ENCODE results near the gene DNAJC12.
"Not testable (repeated sequence)": the region's sequence is repeated elsewhere in the genome, so short reads cannot be mapped to it uniquely, and the experiment has no call there.

Gene DNAJC12

DNA sequence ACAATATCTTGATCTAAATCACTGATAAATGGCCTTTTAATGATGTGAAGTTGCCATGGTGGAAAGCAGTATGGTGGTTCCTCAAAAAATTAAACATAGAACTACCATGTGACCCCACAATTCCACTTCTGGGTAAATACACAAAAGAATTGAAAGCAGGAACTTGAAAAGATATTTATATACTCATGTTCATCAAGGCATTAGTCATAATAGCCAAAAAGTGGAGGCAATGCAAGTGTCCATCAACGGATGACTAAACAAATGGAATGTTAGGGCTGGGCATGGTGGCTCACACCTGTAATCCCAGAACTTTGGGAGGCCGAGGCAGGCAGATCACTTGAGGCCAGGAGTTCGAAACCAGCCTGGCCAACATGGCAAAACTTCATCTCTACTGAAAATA lies 2.0 kb upstream of the DNAJC12 start:
- DNase-seq (ENCODE audit: low read depth): no peak

DNA sequence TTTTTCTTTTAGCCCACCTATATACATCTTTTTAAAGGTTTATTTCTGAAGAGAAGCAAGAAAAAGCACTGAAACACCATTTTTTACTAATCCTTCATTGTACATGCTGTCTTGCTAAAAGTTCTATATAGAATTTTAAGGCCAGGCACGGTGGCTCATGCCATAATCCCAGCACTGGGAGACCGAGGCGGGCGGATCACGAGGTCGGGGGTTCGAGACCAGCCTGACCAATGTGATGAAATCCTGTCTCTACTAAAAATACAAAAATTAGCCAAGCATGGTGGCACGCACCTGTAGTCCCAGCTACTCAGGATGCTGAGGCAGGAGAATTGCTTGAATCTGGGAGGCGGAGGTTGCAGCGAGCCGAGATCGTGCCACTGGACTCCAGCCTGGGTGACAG lies 1.5 kb upstream of the DNAJC12 start:
- not testable (repeated sequence) for DNase-seq (ENCODE audit: low read depth)

DNA sequence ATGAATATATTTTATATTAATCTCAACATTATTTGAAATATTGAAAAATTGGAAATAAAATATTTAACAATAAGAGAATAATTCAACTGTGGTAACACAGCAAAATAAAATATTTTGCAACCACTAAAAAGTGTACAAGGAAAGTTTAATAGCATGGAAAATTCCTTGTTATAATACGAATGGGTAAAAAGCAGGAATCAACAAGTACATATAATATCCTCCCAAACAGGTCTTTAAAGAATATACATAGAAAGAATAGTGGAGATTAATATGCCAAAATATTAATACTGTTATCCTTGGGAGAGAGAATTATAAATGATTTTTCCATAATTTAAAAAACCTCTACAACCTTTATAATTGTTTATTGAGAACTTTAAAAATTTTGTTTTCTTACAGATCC lies 1.0 kb downstream of the DNAJC12 start:
- no peak for DNase-seq (ENCODE audit: low read depth)

DNA sequence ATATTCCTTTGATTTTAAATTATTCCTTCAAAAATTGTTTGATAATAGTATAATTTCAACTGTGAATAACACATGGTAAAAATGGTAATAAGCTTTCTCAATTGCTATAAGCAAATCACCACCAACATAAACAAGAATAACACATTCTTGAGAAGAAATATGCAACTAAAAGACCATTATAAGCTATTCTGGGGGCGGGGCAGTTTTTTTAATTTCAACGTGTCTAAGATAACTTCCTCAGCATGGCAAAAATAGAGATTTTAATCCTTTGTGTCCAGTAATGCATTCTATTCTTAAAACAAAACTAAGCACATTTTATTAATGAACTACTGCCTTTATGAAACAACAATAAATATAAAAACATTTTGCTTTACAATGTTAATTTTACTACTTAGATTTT lies 1.5 kb downstream of the DNAJC12 start:
- DNase-seq (ENCODE audit: low read depth): no peak

DNA sequence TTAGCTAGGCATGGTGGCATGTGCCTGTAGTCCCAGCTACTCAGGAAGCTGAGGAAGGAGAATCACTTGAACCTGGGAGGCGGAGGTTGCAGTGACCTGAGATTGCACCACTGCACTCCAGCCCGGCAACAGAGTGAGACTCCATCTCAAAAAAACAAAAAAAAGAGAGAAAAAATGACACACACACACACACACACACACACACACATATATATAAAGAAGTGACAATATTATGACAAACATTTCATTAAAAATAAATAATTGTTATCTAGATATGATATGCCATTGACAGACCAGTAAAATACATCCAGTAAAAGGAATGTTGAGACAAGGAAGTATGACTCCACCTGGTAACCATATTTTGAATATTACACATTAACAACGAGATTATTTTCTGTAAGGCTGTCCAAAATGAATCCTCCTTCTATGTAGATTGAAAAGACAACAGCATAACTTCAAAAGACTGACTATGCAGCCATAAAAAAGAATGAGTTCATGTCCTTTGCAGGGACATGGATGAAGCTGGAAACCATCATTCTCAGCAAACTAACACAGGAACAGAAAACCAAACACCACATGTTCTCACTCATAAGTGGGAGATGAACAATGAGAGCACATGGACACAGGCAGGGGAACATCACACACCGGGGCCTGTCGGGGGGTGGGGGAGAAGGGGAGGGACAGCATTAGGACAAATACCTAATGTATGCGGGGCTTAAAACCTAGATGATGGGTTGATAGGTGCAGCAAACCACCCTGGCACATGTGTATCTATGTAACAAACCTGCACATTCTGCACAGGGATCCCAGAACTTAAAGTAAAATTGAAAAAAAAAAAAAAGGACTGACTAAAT lies 2.2 kb downstream of the DNAJC12 start:
- not testable (repeated sequence) for DNase-seq (ENCODE audit: low read depth)

DNA sequence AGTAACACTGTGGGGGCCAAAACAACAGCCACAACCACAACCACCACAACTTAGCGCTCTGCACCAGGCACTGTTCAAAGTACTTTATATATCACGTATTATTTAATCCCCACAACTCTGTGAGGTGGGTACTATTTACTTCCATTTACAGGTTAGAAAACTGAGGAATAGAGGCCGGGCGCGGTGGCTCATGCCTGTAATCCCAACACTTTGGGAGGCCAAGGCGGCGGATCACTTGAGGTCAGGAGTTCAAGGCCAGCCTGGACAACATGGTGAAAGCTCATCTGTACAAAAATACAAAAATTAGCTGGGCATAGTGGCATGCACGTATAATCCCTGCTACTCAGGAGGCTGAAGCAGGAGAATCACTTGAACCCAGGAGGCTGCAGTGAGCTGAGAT lies 3.6 kb downstream of the DNAJC12 start:
- DNase-seq (ENCODE audit: low read depth): no peak

DNA sequence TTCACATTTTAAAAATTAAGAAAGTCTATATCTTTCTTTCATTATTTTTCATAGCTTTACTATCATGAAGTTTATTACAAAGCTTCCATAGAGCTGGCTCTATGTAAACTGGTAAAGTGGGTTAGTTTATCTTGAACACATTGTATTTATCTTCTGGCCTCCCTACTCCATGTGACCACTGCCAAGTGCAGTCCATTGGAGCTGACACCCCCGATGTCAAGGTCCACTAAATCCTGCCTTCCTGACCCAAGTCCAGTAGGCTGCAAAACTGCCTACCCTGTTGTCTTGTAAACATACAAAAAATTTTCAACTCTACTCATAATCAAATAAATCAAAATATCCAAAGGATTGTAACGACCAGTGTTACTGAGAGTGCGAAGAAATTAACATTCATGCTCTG lies 10.2 kb downstream of the DNAJC12 start:
- no peak for DNase-seq (ENCODE audit: low read depth)

DNA sequence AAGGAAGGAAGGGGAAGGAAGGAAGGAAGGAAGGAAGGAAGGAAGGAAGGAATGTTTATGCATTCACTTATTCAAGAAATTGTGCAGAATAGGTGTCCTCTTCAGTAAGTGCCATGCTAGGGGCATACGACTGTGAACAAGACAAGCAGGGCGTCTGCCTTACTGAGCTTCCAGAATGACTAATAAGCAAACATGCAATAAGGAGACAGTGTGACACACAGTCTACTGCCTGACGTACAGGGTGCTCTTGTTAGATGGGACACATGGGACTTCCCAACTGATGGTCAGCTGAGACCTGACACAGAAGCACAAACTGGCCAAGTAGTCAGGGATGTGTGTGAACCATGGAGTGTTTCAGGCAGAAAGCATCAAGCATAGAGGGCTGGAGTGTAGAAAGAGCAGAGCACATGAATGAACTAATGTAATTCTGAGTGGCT lies 18.2 kb downstream of the DNAJC12 start:
- no peak for DNase-seq (ENCODE audit: low read depth)

DNA sequence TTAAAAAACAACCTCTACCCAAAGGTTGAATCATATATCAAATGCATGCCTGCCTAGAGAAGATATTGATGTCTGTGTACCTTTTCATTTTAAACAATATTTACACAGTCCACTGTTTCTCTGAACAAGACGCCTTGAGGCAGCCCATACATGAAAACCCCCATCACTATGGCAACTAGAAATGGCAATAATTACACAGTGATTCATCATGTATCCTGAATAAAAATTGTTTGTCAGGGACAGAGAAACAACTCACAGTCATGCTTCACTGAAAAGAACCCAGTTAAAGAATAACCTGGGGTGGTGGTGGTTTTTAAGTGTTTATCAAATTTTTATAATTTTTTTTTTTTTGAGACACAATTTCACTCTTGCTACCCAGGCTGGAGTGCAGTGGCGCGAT lies 19.7 kb downstream of the DNAJC12 start:
- no peak for DNase-seq (ENCODE audit: low read depth)

DNA sequence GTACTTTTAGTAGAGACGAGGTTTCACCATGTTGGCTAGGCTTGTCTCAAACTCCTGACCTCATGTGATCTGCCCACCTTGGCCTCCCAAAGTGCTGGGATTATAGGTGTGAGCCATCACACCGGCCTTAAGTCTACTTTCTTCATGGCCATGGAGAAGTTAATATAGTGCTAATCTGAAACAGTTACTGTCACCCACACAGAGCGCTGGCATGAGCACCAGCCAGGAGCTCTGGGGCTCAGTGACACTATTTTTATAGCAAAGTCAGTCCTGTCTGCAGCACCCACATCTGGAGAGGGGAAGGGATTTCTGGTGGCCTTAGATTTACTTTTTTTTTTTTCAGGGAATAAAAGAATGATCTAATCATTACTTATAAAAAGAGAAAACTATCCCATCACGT lies 21.3 kb downstream of the DNAJC12 start:
- no peak for DNase-seq (ENCODE audit: low read depth)

DNA sequence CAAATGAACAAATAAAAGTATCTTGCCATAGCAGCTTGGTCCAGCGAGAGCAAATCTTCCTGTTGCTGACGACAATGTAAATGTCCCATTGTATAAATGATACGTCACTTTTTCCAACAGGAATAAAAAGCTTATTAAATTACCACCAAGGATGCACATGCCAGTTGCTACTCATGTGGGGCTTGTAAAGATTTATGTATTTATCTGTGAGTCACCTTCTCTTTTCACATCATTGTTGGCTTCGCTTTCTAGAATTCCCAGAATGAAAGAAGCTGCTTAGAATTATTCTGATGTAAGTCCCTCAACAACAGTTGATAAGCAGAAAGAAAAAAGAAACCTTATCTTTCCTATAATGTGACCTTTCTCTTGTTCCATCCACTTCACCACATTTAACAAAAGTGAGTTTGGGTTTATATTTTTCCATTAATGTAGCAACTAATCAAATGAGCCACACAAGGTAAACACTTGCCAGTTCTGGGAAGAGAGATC lies 22.4 kb downstream of the DNAJC12 start:
- DNase-seq (ENCODE audit: low read depth): no peak

DNA sequence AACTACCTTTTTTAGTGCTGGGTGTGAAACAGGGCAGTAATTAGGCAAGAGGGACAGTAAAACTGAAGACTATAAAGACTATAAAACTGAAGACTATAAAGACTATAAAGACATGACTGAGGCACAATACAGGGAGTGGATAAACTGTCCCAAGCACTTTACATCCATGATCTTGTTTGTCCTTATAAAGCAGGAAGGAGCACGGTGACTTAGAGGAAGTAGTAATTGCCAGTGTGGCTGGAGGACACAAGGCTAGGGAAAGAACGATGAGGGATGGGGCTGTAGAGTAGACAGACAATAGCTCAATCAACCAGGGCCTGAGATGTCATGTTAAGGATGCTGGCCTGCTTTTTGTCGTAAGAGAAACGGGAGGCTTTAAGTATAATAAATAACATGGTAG lies 26.0 kb downstream of the DNAJC12 start:
- no peak for DNase-seq (ENCODE audit: low read depth)

DNA sequence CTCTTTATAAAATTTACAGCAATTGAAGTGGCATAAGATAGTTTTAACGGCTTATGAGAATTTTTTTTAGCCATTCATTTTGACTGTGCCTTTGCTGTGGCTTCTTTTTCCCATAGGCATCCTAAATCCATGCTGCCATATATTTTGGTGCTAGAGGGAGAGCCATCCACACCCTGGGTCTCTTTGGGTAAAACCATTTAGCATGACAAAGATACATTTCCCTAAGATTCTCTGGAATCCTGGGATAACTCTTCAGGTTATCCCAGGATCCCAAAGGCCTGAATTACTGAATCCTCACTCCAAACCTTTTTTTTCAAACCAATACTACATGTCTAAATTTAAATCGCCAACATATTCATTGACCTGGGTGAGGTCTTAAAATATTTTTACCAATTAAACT lies 28.9 kb downstream of the DNAJC12 start:
- DNase-seq (ENCODE audit: low read depth): no peak

DNA sequence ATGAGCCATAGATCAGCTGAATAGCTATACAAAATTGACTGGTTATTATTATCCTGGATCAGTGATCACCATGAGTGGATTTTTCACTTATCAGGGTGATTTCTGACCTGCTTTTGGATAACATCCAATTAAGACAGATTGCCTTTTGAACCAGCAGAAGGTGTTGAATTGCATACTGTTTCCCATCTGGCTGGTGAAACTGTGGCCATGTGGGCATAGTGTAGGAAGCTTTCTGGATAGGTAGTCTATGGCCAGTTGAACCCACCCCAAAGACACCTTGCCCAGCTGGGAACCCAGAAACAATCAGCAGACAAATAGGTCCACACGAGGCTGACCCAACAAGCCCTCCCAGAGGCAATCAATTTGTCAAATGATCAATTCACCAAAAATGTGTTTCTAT lies 29.3 kb downstream of the DNAJC12 start:
- DNase-seq (ENCODE audit: low read depth): no peak

DNA sequence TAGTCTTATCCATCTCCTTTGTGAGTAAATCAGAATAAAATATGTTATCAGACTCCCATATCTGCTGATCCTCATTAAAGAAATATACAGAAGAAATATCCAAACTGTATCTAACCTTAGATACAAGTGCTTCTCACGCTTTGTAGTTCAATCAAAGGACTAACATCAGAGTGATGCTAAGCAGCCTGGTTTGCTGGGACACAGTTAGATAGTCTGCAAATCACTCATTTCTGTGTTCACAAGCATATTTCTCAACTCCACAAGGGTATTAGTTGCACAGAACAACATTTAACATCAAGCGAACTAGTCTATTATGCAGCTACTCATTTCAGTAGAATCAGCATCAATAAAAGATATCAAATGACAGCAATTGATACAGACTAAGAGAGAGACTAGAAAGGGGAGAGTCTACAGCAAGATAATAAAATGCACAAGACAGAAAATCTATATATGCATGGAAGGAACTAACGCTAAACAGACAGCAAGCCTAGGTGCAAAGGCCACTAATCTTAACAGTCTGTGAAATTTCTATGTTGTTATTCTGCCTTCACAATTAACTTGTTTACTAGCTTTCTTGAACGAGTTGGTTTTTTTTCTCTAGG lies 30.0 kb downstream of the DNAJC12 start:
- no peak for DNase-seq (ENCODE audit: low read depth)

DNA sequence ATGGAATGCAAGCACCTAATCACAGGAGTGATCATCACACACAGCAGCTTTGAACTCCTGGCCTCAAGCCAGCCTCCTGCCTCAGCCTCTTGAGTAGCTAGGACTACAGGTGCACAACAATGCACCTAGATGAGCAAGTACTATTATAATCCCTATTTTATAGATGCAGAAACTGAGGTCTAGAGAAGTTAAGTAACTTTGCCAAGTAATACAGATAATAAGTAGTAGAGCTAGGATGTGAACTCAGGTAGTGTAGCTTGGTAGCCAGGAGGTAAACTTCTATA lies 33.7 kb downstream of the DNAJC12 start:
- DNase-seq (ENCODE audit: low read depth): no peak

DNA sequence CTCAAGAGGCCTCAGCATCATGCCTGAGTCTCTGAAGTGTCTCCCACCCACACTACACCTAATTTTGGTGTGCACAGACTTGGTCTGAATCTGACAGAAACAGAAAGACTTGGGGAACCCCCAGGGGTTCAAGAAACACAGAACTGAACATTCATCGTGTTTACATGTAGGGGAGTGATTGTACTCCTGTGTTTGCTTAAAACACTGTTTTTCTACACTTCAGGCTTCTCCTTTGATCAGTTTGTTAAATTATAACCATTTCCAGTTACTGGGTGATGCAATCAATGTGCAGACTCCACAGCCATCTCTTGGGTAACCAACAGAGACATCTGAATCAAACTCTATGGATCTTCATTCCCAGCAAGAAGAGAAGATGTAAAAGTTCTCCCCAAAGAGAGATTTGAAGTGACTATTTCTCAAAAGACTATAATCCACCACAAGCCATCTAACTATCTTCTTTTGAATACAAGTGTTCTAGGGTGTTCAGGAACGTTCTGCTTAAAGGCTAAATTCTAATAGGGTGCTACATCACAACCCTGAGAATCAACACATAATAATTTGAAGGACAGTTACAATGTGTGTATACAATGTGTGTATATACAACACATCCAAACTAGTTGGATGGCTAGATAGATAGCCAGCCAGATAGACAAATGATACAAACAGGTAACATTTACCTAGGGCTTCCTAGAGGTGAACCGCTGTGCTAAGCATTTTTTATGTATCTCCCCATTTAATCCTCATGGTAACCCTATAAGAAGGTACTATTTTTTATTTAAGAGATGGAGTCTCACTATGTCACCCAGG lies 34.2 kb downstream of the DNAJC12 start:
- DNase-seq (ENCODE audit: low read depth): no peak

DNA sequence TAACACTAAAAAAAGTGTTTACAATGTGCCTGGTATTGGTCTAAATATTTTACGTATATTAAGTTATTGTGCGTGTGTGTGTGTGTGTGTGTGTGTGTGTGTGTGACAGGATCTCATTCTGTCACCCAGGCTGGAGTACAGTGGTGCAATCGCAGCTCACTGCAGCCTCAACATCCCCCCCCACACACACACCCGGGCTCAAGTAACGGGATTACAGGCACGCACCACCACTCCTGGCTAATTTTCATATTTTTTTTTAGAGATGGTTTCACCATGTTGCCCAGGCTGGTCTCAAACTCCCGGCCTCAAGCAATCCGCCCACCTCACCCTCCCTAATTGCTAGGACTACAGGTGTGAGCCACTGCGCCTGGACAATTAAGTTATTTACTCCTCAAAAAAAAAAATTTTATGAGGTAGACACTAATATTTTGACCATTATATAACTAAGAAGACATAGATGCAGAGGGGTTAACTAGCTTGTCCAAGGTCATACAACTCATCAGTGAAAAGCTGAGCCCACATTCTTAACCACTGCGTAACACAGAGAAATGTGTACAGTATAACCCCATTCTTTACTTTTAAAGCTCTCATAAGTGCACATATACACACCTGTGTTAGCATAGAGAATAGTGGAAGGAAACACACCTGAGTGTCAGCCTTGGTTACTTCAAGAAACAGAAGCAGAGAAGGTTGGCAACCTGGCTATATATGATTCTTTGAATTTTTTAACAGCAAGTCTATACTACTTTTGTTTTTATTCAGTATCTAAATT lies 35.0 kb downstream of the DNAJC12 start:
- no peak for DNase-seq (ENCODE audit: low read depth)

DNA sequence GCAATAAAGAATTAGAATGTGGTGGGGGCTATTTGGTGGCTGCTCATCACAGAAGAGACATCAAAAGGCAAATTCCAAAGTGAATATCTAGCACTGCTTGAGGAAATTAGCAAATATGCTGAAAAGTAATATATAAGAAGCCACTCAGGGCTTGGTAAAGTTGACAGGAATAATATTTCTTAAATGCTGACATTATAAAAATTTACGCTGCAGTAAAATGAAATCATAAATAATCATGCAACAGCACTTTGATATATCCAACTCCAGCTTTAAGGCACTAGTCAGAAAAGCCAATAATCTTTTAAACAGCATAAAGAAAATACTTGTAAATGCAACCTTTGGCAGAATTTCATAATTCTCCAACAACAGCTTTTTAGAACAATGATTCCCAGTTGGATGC lies 36.9 kb downstream of the DNAJC12 start:
- no peak for DNase-seq (ENCODE audit: low read depth)

DNA sequence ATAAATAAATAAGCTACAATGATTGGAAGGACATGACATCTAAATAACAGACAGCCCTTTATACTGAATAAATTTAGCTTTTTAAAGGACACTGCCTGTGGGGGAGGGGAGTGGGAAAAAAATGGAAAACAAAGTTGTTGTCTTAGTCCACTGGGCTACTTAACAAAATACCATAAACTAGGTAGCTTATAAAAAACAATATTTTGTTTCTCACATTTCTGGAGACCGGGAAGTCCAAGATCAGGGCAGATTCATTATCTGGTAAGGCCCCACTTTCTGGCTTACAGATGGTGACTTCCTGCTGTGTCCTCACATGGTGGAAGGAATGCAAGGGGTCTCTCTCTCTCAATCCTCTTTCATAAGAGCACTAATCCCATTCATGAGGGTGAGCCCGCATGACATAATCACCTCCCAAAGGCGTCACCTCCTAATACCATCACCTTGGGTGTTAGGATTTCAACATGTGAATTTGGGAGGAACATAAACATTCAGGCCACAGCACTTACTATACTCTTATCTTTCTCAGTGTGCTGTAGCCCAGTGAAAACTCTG lies 43.0 kb downstream of the DNAJC12 start:
- DNase-seq (ENCODE audit: low read depth): no peak

DNA sequence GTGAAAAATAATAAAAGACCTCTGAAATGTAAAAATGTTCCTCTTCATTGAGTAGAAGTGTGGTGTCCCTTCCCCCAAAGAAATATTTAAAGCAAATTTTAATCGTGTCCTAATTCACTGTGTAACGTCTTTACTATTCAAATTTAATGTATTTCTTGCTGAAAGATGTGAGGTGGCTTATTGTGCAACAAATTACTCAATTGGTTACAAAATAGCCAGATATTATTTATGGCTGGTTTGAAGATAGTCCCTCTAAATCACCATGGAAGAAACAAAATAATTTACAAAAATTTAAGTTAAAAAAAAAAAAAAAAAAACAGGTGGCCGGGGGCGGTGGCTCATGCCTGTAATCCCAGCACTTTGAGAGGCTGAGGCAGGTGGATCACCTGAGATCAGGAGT lies 43.7 kb downstream of the DNAJC12 start:
- DNase-seq (ENCODE audit: low read depth): no peak

DNA sequence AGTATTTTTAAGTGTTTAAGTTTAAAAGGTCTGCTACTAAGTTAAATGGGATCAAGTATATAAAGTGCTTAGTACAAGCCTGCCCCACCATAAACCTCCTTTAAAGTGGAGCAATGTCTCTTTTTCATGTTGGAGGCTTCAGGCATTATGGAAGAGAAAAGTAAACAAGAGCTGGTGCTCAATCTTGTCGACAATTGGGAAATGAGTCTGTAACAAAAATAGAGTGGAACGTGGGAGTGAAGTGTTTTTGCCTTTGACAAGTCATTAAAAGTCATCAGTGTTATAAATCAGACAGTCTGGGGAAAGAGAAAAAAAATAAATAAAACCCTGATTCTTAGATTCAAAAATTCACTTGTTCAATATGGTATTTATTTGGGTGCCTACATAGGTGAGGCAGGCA lies 44.7 kb downstream of the DNAJC12 start:
- no peak for DNase-seq (ENCODE audit: low read depth)

All from activated T-helper 1 cell treated with Interleukin-2 at 50 U/mL for 16 hours (primary cell).